ENCODE data around the gene BICD2.

DNA sequence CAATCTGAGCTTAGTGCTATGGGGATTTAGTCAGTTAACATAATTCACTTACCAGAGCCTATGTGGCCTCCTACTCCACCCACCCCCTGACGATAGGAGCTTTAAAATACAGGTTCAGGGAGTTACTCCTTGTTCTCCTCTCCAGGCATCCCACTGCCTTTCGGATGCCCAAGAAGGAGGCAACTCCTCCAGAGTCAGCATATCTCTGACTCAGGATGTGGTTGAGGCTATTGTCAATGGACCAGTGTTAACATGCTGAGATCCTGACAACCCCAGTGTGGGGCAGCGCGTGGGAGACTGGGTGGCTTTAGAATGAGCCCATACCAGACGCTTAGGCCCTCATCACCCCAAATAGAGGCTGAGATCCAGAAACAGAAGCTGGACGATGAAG is 27.4 kb downstream of the BICD2 start:
- TF ChIP-seq, protein P1, sequence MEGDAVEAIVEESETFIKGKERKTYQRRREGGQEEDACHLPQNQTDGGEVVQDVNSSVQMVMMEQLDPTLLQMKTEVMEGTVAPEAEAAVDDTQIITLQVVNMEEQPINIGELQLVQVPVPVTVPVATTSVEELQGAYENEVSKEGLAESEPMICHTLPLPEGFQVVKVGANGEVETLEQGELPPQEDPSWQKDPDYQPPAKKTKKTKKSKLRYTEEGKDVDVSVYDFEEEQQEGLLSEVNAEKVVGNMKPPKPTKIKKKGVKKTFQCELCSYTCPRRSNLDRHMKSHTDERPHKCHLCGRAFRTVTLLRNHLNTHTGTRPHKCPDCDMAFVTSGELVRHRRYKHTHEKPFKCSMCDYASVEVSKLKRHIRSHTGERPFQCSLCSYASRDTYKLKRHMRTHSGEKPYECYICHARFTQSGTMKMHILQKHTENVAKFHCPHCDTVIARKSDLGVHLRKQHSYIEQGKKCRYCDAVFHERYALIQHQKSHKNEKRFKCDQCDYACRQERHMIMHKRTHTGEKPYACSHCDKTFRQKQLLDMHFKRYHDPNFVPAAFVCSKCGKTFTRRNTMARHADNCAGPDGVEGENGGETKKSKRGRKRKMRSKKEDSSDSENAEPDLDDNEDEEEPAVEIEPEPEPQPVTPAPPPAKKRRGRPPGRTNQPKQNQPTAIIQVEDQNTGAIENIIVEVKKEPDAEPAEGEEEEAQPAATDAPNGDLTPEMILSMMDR (IDR thresholded peaks at IDR 0.05): no peak
- no peak for TF ChIP-seq POLR2A (IDR thresholded peaks at IDR 0.05)

All from adrenal gland (tissue), 5 donors.